GM23338 (cell line): ENCODE data around the gene SRD5A2. TPM values are rescaled to one million over a fixed set of nuclear protein-coding genes. Genes with fewer than 3 reads are reported as not detected.

Source experiments
- ATAC-seq: fragments of 200-7000 bp; cut with Tn5 transposase; 3 replicates; pipeline ENCODE4 v1.9.1; 2020
- DNase-seq: peaks from one replicate; pipeline ENCODE4 v3.0.0-alpha.2; 2015; ENCODE audit warnings: low spot score
- H2AFZ ChIP-seq: fragments of 200-600 bp; sonication (generic); 2 replicates; pipeline ENCODE4 v1.8.0; 2016; ENCODE audit warnings: antibody characterized with exemption, mild to moderate bottlenecking, moderate library complexity
- H3F3A ChIP-seq: fragments of 200-600 bp; sonication (generic); replicated peaks from 2 replicates; pipeline ENCODE4 v1.8.0; 2017; ENCODE audit warnings: antibody characterized with exemption, mixed run types, low read depth
- H3K27ac ChIP-seq: fragments of 200-600 bp; sonication (generic); 2 replicates; pipeline ENCODE4 v1.6.1; 2016; ENCODE audit warnings: low read depth
- H3K27me3 ChIP-seq: fragments of 200-600 bp; sonication (generic); 2 replicates; pipeline ENCODE4 v1.8.0; 2016; ENCODE audit warnings: mild to moderate bottlenecking, mixed run types, moderate library complexity; ENCODE audit not compliant: insufficient read depth
- H3K36me3 ChIP-seq: fragments of 200-600 bp; sonication (generic); 2 replicates; pipeline ENCODE4 v1.8.0; 2016; ENCODE audit warnings: mild to moderate bottlenecking; ENCODE audit not compliant: insufficient read depth
- H3K4me1 ChIP-seq: fragments of 200-600 bp; sonication (generic); 2 replicates; pipeline ENCODE4 v1.8.0; 2016; ENCODE audit warnings: mild to moderate bottlenecking, moderate library complexity; ENCODE audit not compliant: insufficient read depth
- H3K4me2 ChIP-seq: fragments of 200-600 bp; sonication (generic); 2 replicates; pipeline ENCODE4 v1.7.1; 2017; ENCODE audit warnings: mixed run types
- H3K4me3 ChIP-seq: fragments of 200-600 bp; sonication (generic); 2 replicates; pipeline ENCODE4 v1.6.1; 2016; ENCODE audit warnings: mixed run types
- H3K79me2 ChIP-seq: fragments of 200-600 bp; sonication (generic); replicated peaks from 2 replicates; pipeline ENCODE4 v1.8.0; 2017; ENCODE audit warnings: mild to moderate bottlenecking; ENCODE audit not compliant: insufficient read depth
- H3K9me2 ChIP-seq: fragments of 200-600 bp; sonication (generic); 2 replicates; pipeline ENCODE4 v1.8.0; 2017; ENCODE audit not compliant: insufficient read depth
- H4K20me1 ChIP-seq: fragments of 200-600 bp; sonication (generic); replicated peaks from 2 replicates; pipeline ENCODE4 v1.8.0; 2017; ENCODE audit warnings: mild to moderate bottlenecking; ENCODE audit not compliant: insufficient read depth
- H3K27ac Mint-ChIP-seq: 2 replicates; pipeline ENCODE4 v1.8.0; 2020; ENCODE audit warnings: inconsistent platforms, mild to moderate bottlenecking, moderate library complexity, mixed read lengths
- H3K27me3 Mint-ChIP-seq: 3 replicates; pipeline ENCODE4 v1.8.0; 2022; ENCODE audit warnings: low read depth, mild to moderate bottlenecking, moderate library complexity, mixed read lengths, inconsistent platforms; ENCODE audit not compliant: insufficient read depth, poor library complexity
- H3K36me3 Mint-ChIP-seq: 3 replicates; pipeline ENCODE4 v1.8.0; 2021; ENCODE audit warnings: low read depth, mild to moderate bottlenecking, inconsistent platforms, moderate library complexity, mixed read lengths
- H3K4me1 Mint-ChIP-seq: 3 replicates; pipeline ENCODE4 v1.8.0; 2020; ENCODE audit warnings: mild to moderate bottlenecking, inconsistent platforms, mixed read lengths
- H3K4me3 Mint-ChIP-seq: 3 replicates; pipeline ENCODE4 v1.8.0; 2021; ENCODE audit warnings: moderate library complexity, mild to moderate bottlenecking, inconsistent platforms, mixed read lengths
- H3K9me3 Mint-ChIP-seq: 3 replicates; pipeline ENCODE4 v1.8.0; 2020; ENCODE audit warnings: moderate library complexity, mild to moderate bottlenecking, inconsistent platforms, mixed read lengths
- EZH2 ChIP-seq: fragments of 200-600 bp; sonication (generic); IDR thresholded peaks from one replicate; pipeline ENCODE4 v1.8.0; 2017; ENCODE audit warnings: antibody characterized with exemption, mild to moderate bottlenecking, low read depth; ENCODE audit not compliant: unreplicated experiment
- EZH2phosphoT487 ChIP-seq: fragments of 200-600 bp; sonication (generic); IDR thresholded peaks from one replicate; pipeline ENCODE4 v1.8.1; 2018; ENCODE audit warnings: antibody characterized with exemption; ENCODE audit not compliant: unreplicated experiment
- JUNB ChIP-seq: IDR thresholded peaks from one replicate; pipeline ENCODE4 v1.6.1; 2016; ENCODE audit warnings: antibody characterized with exemption; ENCODE audit not compliant: unreplicated experiment
- POLR2AphosphoS5 ChIP-seq: IDR thresholded peaks from 2 replicates; pipeline ENCODE4 v1.6.1; 2016; ENCODE audit warnings: antibody characterized with exemption, low read depth
- STAT1 ChIP-seq: IDR thresholded peaks from one replicate; pipeline ENCODE4 v1.6.1; 2016; ENCODE audit warnings: antibody characterized with exemption; ENCODE audit not compliant: unreplicated experiment
- ZNF331 ChIP-seq: fragments of 250-450 bp; sonication (Bioruptor Pico); IDR thresholded peaks from 2 replicates; pipeline ENCODE4 v1.5.0; 2020; ENCODE audit warnings: low read depth, mild to moderate bottlenecking, moderate library complexity
- polyA plus RNA-seq: library from polyadenylated mRNA; unstranded; fragments of >200 nt; fragmentation: Nextera tagmentation; extraction: Ambion mirVana; gene quantifications from 2 replicates; pipeline ENCODE4 v1.2.1, GENCODE V29; 2016
- total RNA-seq: library from RNA; depleted of rRNA; stranded (reverse); fragments of >200 nt; shearing (Covaris generic); gene quantifications from 2 replicates; pipeline ENCODE4 v1.2.3, GENCODE V29; 2014
- TF ChIP-seq, protein P1 (sequence below): fragments of 250-450 bp; sonication (Bioruptor Pico); IDR thresholded peaks from 2 replicates; pipeline ENCODE4 v1.5.0; 2020; ENCODE audit warnings: mild to moderate bottlenecking, moderate library complexity
- TF ChIP-seq, protein P2 (sequence below), 2 experiments: fragments of 200-600 bp in 1 of 2; sonication (generic) in 1 of 2; conservative IDR thresholded peaks; 2 replicates each; pipeline versions ENCODE4 v1.5.1 to v1.6.1; 2016 to 2017; ENCODE audit warnings: antibody characterized with exemption in 2 of 2, low read depth in 2 of 2, mild to moderate bottlenecking in 2 of 2, moderate library complexity in 1 of 2
- TF ChIP-seq, protein P3 (sequence below): IDR thresholded peaks from one replicate; pipeline ENCODE4 v1.6.1; 2018; ENCODE audit warnings: antibody characterized with exemption; ENCODE audit not compliant: unreplicated experiment
- TF ChIP-seq, protein P4 (sequence below): IDR thresholded peaks from 2 replicates; pipeline ENCODE4 v1.6.1; 2016; ENCODE audit warnings: antibody characterized with exemption

SRD5A2 gene
- total and polyA plus RNA-seq, 2 experiments from 2014 or later, result 0.03 to 0.05 TPM

DNA sequence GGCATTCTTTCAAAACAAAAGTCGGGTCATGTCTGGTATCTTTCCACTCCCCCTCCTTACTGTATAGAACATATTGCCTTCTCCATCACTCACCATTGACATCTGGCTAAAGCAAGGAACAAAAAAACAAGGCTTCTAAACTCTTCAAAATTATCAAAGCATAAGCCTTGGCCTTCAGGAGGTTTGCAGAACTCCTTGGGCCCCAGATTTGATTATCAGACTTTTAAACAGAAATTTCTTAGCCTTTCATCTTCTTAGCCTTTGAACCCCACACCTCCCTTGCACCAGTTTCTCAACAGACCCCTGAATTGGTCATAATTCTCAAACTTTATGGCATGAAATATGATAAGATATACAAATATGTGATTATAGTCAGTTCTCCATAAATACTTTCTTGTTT is 106.4 kb downstream of the SRD5A2 start:
- Mint-ChIP-seq H3K9me3 (no peaks in the 10 kb centered on the region; the same call in 2 of the 3 replicates), H3K27ac (no peak overlapping the region), H3K36me3 (no peaks in the 10 kb centered on the region), H3K27me3 (peaks cover 2% of the 10 kb centered on the region), H3K4me1 (no peaks in the 10 kb centered on the region), H3K4me3 (no peak overlapping the region)
- H4K20me1 ChIP-seq, result no peaks in the 10 kb centered on the region
- no peak overlapping the region for H3K27ac ChIP-seq
- peaks cover 12% of the 10 kb centered on the region; the same call in 1 of the 2 replicates for H3K9me2 ChIP-seq
- no peak overlapping the region for H3K4me2 ChIP-seq
- H3K4me1 ChIP-seq, result no peaks in the 10 kb centered on the region
- no peaks in the 10 kb centered on the region for H3F3A ChIP-seq
- H3K27me3 ChIP-seq, result no peaks in the 10 kb centered on the region
- TF ChIP-seq EZH2phosphoT487, result no peak
- TF ChIP-seq, protein P1, sequence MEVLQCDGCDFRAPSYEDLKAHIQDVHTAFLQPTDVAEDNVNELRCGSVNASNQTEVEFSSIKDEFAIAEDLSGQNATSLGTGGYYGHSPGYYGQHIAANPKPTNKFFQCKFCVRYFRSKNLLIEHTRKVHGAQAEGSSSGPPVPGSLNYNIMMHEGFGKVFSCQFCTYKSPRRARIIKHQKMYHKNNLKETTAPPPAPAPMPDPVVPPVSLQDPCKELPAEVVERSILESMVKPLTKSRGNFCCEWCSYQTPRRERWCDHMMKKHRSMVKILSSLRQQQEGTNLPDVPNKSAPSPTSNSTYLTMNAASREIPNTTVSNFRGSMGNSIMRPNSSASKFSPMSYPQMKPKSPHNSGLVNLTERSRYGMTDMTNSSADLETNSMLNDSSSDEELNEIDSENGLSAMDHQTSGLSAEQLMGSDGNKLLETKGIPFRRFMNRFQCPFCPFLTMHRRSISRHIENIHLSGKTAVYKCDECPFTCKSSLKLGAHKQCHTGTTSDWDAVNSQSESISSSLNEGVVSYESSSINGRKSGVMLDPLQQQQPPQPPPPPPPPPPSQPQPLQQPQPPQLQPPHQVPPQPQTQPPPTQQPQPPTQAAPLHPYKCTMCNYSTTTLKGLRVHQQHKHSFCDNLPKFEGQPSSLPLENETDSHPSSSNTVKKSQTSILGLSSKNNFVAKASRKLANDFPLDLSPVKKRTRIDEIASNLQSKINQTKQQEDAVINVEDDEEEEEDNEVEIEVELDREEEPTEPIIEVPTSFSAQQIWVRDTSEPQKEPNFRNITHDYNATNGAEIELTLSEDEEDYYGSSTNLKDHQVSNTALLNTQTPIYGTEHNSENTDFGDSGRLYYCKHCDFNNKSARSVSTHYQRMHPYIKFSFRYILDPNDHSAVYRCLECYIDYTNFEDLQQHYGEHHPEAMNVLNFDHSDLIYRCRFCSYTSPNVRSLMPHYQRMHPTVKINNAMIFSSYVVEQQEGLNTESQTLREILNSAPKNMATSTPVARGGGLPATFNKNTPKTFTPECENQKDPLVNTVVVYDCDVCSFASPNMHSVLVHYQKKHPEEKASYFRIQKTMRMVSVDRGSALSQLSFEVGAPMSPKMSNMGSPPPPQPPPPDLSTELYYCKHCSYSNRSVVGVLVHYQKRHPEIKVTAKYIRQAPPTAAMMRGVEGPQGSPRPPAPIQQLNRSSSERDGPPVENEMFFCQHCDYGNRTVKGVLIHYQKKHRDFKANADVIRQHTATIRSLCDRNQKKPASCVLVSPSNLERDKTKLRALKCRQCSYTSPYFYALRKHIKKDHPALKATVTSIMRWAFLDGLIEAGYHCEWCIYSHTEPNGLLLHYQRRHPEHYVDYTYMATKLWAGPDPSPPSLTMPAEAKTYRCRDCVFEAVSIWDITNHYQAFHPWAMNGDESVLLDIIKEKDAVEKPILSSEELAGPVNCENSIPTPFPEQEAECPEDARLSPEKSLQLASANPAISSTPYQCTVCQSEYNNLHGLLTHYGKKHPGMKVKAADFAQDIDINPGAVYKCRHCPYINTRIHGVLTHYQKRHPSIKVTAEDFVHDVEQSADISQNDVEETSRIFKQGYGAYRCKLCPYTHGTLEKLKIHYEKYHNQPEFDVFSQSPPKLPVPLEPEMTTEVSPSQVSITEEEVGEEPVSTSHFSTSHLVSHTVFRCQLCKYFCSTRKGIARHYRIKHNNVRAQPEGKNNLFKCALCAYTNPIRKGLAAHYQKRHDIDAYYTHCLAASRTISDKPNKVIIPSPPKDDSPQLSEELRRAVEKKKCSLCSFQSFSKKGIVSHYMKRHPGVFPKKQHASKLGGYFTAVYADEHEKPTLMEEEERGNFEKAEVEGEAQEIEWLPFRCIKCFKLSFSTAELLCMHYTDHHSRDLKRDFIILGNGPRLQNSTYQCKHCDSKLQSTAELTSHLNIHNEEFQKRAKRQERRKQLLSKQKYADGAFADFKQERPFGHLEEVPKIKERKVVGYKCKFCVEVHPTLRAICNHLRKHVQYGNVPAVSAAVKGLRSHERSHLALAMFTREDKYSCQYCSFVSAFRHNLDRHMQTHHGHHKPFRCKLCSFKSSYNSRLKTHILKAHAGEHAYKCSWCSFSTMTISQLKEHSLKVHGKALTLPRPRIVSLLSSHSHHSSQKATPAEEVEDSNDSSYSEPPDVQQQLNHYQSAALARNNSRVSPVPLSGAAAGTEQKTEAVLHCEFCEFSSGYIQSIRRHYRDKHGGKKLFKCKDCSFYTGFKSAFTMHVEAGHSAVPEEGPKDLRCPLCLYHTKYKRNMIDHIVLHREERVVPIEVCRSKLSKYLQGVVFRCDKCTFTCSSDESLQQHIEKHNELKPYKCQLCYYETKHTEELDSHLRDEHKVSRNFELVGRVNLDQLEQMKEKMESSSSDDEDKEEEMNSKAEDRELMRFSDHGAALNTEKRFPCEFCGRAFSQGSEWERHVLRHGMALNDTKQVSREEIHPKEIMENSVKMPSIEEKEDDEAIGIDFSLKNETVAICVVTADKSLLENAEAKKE (CRISPR knock-in tag), result no peak
- TF ChIP-seq, protein P2, sequence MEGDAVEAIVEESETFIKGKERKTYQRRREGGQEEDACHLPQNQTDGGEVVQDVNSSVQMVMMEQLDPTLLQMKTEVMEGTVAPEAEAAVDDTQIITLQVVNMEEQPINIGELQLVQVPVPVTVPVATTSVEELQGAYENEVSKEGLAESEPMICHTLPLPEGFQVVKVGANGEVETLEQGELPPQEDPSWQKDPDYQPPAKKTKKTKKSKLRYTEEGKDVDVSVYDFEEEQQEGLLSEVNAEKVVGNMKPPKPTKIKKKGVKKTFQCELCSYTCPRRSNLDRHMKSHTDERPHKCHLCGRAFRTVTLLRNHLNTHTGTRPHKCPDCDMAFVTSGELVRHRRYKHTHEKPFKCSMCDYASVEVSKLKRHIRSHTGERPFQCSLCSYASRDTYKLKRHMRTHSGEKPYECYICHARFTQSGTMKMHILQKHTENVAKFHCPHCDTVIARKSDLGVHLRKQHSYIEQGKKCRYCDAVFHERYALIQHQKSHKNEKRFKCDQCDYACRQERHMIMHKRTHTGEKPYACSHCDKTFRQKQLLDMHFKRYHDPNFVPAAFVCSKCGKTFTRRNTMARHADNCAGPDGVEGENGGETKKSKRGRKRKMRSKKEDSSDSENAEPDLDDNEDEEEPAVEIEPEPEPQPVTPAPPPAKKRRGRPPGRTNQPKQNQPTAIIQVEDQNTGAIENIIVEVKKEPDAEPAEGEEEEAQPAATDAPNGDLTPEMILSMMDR (conservative IDR thresholded peaks at IDR 0.05; ENCODE audit: low read depth in 2 of 2), result no peak
- no peak for TF ChIP-seq STAT1
- TF ChIP-seq ZNF331 (CRISPR knock-in tag), result no peak
- TF ChIP-seq, protein P3, sequence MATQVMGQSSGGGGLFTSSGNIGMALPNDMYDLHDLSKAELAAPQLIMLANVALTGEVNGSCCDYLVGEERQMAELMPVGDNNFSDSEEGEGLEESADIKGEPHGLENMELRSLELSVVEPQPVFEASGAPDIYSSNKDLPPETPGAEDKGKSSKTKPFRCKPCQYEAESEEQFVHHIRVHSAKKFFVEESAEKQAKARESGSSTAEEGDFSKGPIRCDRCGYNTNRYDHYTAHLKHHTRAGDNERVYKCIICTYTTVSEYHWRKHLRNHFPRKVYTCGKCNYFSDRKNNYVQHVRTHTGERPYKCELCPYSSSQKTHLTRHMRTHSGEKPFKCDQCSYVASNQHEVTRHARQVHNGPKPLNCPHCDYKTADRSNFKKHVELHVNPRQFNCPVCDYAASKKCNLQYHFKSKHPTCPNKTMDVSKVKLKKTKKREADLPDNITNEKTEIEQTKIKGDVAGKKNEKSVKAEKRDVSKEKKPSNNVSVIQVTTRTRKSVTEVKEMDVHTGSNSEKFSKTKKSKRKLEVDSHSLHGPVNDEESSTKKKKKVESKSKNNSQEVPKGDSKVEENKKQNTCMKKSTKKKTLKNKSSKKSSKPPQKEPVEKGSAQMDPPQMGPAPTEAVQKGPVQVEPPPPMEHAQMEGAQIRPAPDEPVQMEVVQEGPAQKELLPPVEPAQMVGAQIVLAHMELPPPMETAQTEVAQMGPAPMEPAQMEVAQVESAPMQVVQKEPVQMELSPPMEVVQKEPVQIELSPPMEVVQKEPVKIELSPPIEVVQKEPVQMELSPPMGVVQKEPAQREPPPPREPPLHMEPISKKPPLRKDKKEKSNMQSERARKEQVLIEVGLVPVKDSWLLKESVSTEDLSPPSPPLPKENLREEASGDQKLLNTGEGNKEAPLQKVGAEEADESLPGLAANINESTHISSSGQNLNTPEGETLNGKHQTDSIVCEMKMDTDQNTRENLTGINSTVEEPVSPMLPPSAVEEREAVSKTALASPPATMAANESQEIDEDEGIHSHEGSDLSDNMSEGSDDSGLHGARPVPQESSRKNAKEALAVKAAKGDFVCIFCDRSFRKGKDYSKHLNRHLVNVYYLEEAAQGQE, result no peak
- no peak for TF ChIP-seq JUNB
- TF ChIP-seq, protein P4, sequence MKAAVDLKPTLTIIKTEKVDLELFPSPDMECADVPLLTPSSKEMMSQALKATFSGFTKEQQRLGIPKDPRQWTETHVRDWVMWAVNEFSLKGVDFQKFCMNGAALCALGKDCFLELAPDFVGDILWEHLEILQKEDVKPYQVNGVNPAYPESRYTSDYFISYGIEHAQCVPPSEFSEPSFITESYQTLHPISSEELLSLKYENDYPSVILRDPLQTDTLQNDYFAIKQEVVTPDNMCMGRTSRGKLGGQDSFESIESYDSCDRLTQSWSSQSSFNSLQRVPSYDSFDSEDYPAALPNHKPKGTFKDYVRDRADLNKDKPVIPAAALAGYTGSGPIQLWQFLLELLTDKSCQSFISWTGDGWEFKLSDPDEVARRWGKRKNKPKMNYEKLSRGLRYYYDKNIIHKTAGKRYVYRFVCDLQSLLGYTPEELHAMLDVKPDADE, result no peak
- TF ChIP-seq EZH2, result no peak
- TF ChIP-seq POLR2AphosphoS5, result no peak
- ATAC-seq (no peak), DNase-seq (no peak)
- no peaks in the 10 kb centered on the region for H3K79me2 ChIP-seq
- H2AFZ ChIP-seq, result no peak overlapping the region
- H3K4me3 ChIP-seq, result no peak overlapping the region
- no peaks in the 10 kb centered on the region for H3K36me3 ChIP-seq
